ENCODE data around the gene ABCC12.

The ABCC12 gene

DNA sequence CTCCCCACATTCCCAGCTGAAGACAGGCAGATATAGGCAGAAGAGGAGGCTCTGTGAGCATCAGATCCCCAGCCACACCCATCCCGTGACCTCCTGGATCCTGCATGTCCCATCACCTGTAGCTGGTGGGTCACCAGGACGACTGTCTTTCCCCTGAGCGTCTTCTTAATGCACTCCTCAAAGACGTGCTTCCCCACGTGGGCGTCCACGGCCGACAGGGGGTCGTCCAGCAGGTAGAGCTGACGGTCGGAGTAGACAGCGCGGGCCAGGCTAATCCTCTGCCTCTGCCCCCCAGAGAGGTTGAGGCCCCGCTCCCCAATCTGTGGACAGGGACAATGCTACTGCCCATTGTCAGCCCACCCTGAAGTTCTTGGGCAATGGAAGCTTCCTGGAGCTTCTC is 40.5 kb downstream of the ABCC12 start:
- no peak overlapping the region for H3K4me3 ChIP-seq (ENCODE audit: control insufficient read depth, low read depth, low read length)
- TF ChIP-seq, protein P1, sequence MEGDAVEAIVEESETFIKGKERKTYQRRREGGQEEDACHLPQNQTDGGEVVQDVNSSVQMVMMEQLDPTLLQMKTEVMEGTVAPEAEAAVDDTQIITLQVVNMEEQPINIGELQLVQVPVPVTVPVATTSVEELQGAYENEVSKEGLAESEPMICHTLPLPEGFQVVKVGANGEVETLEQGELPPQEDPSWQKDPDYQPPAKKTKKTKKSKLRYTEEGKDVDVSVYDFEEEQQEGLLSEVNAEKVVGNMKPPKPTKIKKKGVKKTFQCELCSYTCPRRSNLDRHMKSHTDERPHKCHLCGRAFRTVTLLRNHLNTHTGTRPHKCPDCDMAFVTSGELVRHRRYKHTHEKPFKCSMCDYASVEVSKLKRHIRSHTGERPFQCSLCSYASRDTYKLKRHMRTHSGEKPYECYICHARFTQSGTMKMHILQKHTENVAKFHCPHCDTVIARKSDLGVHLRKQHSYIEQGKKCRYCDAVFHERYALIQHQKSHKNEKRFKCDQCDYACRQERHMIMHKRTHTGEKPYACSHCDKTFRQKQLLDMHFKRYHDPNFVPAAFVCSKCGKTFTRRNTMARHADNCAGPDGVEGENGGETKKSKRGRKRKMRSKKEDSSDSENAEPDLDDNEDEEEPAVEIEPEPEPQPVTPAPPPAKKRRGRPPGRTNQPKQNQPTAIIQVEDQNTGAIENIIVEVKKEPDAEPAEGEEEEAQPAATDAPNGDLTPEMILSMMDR (conservative IDR thresholded peaks at IDR 0.05; ENCODE audit: control insufficient read depth, insufficient read depth, low read depth, low read length), result no peak
- no peak for DNase-seq (ENCODE audit: low read depth)

DNA sequence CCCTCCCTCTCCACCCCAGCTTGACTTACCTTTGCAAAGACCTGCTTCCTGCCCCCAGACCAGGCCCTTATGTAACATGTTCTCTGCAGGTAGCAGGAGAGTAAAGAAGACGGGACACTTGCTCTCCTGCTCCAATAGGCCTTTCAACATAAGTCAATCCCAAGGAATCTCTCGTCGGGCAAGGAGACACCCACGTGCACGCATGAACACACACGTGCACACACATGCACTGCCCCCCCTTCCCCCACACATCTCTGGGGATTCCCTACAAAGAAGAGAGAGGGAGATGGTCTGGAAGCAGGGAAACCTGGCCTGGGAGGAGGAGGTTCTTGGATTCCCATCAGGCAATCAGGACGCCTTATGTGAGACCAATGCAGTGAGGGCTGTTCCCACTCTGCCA is 41.4 kb downstream of the ABCC12 start:
- no peak for DNase-seq (ENCODE audit: low read depth)
- TF ChIP-seq, protein P1 (conservative IDR thresholded peaks at IDR 0.05; ENCODE audit: control insufficient read depth, insufficient read depth, low read depth, low read length), result no peak
- H3K4me3 ChIP-seq (ENCODE audit: control insufficient read depth, low read depth, low read length), result no peak overlapping the region

DNA sequence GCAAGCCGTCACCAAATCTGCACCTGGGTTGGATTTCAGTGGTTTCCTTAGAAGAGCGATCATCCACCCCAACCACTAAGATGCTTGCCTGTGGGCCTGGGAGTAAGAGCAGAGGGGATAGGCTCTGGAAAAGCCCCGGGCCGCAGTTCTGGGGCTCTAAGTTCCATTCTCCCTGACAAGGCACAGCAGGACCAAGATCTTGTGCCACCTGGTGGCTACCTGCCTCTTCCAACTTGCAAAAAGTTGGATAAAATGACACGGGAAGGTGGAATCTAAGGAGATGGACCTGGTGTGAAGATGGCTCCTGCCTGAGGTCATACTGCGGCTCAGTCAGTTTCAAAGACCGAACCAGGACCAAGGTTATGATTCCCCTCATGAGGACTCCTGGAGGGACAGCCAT is 42.3 kb downstream of the ABCC12 start:
- no peak overlapping the region for H3K4me3 ChIP-seq (ENCODE audit: control insufficient read depth, low read depth, low read length)
- TF ChIP-seq, protein P1 (conservative IDR thresholded peaks at IDR 0.05; ENCODE audit: control insufficient read depth, insufficient read depth, low read depth, low read length), result no peak
- no peak for DNase-seq (ENCODE audit: low read depth)

DNA sequence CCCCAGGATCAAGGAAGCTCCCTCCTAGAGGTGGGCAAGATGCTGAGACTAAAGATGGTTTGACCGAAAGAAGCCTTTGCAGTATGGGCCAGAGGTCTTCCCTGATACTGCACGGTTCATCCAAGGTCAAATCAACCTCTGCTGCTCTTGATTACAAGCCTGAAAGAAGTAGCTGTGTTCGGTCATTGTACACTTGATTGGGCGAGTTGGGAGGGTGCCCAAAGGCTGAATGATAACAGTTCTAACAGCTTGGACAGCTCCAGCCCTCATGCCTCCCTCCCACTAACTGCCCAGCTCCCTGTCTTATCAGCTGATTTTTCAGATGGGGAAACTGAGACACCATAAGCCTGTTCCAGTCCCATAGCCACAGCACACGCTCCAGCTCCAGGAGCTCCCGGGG is 42.8 kb downstream of the ABCC12 start:
- no peak for DNase-seq (ENCODE audit: low read depth)
- TF ChIP-seq, protein P1 (conservative IDR thresholded peaks at IDR 0.05; ENCODE audit: control insufficient read depth, insufficient read depth, low read depth, low read length), result no peak
- H3K4me3 ChIP-seq (ENCODE audit: control insufficient read depth, low read depth, low read length), result no peak overlapping the region

DNA sequence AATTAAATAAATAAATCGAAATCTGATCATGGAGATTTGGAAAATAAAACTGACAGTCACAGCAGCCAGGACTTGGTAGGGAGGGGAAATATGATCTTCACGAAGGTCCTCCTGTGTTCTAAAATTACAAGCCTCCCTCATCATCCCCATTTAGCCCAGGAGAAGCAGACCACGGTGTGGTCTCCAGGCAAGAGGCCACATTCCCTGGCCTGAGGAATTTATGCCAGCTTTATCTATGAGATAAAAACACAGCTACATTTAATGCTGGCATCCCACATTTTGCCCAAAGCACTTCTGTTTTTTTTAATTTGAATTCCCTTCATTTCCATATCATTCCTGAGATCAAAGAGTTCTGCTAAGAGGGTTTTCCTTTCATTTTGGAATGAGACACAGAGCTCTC is 43.2 kb downstream of the ABCC12 start:
- no peak overlapping the region for H3K4me3 ChIP-seq (ENCODE audit: control insufficient read depth, low read depth, low read length)
- TF ChIP-seq, protein P1 (conservative IDR thresholded peaks at IDR 0.05; ENCODE audit: control insufficient read depth, insufficient read depth, low read depth, low read length), result no peak
- no peak for DNase-seq (ENCODE audit: low read depth)

DNA sequence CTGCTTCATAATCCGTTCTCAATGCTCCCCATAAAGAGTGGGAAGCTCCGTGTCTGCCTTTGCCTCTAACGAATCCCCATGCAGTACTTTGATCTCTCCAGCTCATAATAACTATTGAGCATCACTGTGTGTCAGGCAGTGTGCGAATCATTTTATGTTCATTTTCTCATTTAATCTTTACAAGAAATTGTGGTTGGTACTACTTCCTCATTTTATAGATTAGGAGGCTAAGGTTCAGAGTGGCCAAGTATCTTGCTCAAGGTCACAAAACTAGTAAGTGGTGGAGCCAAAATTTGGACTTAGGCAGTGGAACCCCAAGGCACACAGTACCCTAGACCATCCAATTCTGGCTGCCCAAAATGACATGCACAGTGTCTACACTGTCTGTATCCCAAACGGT is 44.8 kb downstream of the ABCC12 start:
- no peak overlapping the region for H3K4me3 ChIP-seq (ENCODE audit: control insufficient read depth, low read depth, low read length)
- TF ChIP-seq, protein P1 (conservative IDR thresholded peaks at IDR 0.05; ENCODE audit: control insufficient read depth, insufficient read depth, low read depth, low read length), result no peak
- no peak for DNase-seq (ENCODE audit: low read depth)

DNA sequence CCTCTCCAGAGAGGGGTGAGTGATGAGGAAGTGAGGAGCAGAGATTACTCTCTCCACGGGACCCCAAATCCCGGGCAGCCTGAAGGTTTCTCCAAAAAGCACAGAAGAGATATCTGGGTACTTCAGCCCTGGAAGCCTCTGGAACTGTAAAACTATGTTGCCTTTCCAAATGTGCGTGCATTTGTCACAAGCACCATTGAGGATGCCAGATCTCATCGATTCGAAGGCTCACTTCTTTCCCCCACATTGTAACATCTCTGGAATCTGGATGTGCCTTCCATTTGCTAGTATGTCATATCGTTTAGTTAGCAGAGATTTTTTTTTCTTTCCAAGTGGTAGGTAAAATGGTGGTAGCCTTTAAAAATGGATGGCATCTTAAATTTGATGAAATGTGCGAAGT is 45.8 kb downstream of the ABCC12 start:
- no peak for DNase-seq (ENCODE audit: low read depth)
- TF ChIP-seq, protein P1 (conservative IDR thresholded peaks at IDR 0.05; ENCODE audit: control insufficient read depth, insufficient read depth, low read depth, low read length), result no peak
- H3K4me3 ChIP-seq (ENCODE audit: control insufficient read depth, low read depth, low read length), result no peak overlapping the region

Data from fibroblast of mammary gland (primary cell).